Prostate gland (tissue), 2 donors: Measurements from ENCODE around the gene CREB5. TPM values are rescaled to one million over a fixed set of nuclear protein-coding genes. Genes with fewer than 3 reads are reported as not detected.

Source experiments
- DNase-seq: peaks from one replicate; pipeline ENCODE4 v3.0.0-alpha.2; 2019; ENCODE audit warnings: low spot score
- H3K27ac ChIP-seq, 2 donors: fragments of 200-600 bp; sonication (generic); 2 replicates each; pipeline ENCODE4 v1.5.1; 2017 to 2019
- H3K27me3 ChIP-seq: fragments of 200-600 bp; sonication (generic); replicated peaks from 2 replicates; pipeline ENCODE4 v1.5.1; 2019; ENCODE audit not compliant: insufficient read depth
- H3K36me3 ChIP-seq, 2 donors: fragments of 200-600 bp; sonication (generic); 1 replicate in 1 of 2; 2 replicates in 1 of 2; pipeline versions ENCODE4 v1.5.1 to v1.8.1; 2017 to 2019
- H3K4me1 ChIP-seq: fragments of 200-600 bp; sonication (generic); replicated peaks from 2 replicates; pipeline ENCODE4 v1.5.1; 2019
- H3K4me3 ChIP-seq, 2 donors: fragments of 200-600 bp; sonication (generic); 2 replicates each; pipeline ENCODE4 v1.5.1; 2017 to 2019
- H3K9me3 ChIP-seq: fragments of 200-600 bp; sonication (generic); 2 replicates; pipeline ENCODE4 v1.5.1; 2017
- CTCF ChIP-seq, 4 experiments: fragments of 200-600 bp in 2 of 4; fragments of 450-650 bp in 2 of 4; sonication (generic) in 2 of 4; IDR thresholded peaks; 1 replicate in 3 of 4; 2 replicates in 1 of 4; pipeline ENCODE4 v1.5.1; 2016 to 2019; ENCODE audit warnings: antibody characterized with exemption in 4 of 4, mild to moderate bottlenecking in 2 of 4, moderate library complexity in 2 of 4
- POLR2A ChIP-seq: fragments of 450-650 bp; IDR thresholded peaks from one replicate; pipeline ENCODE4 v1.6.1; 2016; ENCODE audit warnings: antibody characterized with exemption, mild to moderate bottlenecking
- POLR2AphosphoS5 ChIP-seq: sonication (generic); formaldehyde crosslinking; IDR thresholded peaks from one replicate; pipeline ENCODE4 v1.6.1; 2017; ENCODE audit warnings: antibody characterized with exemption
- WGBS: methylation state at CpG from one replicate; pipeline ENCODE4 v1.1.5; 2018; 5-methylcytosine and 5-hydroxymethylcytosine counted together
- intact Hi-C: fragments of 100-400 bp; cut with DNase I; formaldehyde crosslinking; loops from one replicate; pipeline ENCODE4 v1.14.2; 2022
- total RNA-seq, 2 donors: library from RNA; depleted of rRNA; stranded (reverse); fragments of >200 nt; gene quantifications; one replicate each; pipeline ENCODE4 v1.1.0, GENCODE V29; 2016

CREB5 gene
- total RNA-seq, 2 donors from 2014 or later: 0.46 to 3.4 TPM

GRCh38 chr7:28579571-28579970 lies 167.3 kb downstream of the CREB5 start:
- 93% methylated on average over 3 of the region's 3 CpGs for WGBS
- Histone ChIP-seq H3K4me3 (no peak overlapping the region), H3K27ac (no peak overlapping the region), H3K36me3 (no peaks in the 10 kb centered on the region), H3K9me3 (no peaks in the 10 kb centered on the region), H3K27me3 (no peaks in the 10 kb centered on the region), H3K4me1 (no peaks in the 10 kb centered on the region)
- no peak for DNase-seq
- TF ChIP-seq POLR2A: no peak
- no peak for TF ChIP-seq POLR2AphosphoS5
- TF ChIP-seq CTCF (IDR thresholded peaks at IDR 0.05): no peak
- intact Hi-C loops: no loop called here

GRCh38 chr7:28580665-28581064 lies 168.3 kb downstream of the CREB5 start:
- Histone ChIP-seq H3K36me3 (no peaks in the 10 kb centered on the region), H3K27me3 (peaks cover 2% of the 10 kb centered on the region), H3K9me3 (no peaks in the 10 kb centered on the region), H3K4me1 (no peaks in the 10 kb centered on the region), H3K27ac (no peak overlapping the region), H3K4me3 (no peak overlapping the region)
- 89% methylated on average over 2 of the region's 2 CpGs for WGBS
- DNase-seq: no peak
- intact Hi-C loops: no loop called here
- TF ChIP-seq POLR2AphosphoS5: no peak
- no peak for TF ChIP-seq POLR2A
- no peak for TF ChIP-seq CTCF (IDR thresholded peaks at IDR 0.05)

DNA sequence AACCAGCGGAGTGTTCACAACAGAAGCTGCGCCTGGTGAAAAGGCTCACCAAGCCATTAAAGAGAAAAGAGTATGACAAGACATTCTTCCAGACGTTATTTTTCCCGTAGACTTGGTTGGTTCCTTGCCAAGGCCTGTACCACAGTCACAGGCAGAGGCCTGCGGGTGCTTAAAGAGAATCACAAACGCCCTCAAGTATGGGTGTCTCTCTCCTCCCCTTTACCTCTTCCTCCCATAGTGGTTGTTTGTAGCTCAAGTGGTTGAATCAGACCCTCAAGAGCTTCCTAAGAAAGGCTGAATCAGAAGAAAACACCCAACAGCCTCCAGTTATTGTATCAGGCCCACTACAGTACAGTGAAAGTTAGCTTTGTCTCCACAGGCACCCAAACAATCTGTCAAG lies 169.0 kb downstream of the CREB5 start:
- Histone ChIP-seq H3K27ac (no peak overlapping the region), H3K9me3 (no peaks in the 10 kb centered on the region), H3K4me1 (no peaks in the 10 kb centered on the region), H3K27me3 (peaks cover 2% of the 10 kb centered on the region), H3K36me3 (no peaks in the 10 kb centered on the region), H3K4me3 (no peak overlapping the region)
- DNase-seq: no peak
- TF ChIP-seq POLR2A (no peak), POLR2AphosphoS5 (no peak), CTCF (IDR thresholded peaks at IDR 0.05) (no peak)
- intact Hi-C loops: no loop called here
- WGBS: 87% methylated on average over 6 of the region's 6 CpGs

GRCh38 chr7:28582226-28582625 lies 169.9 kb downstream of the CREB5 start:
- Histone ChIP-seq H3K9me3 (no peaks in the 10 kb centered on the region), H3K36me3 (no peaks in the 10 kb centered on the region), H3K4me1 (no peaks in the 10 kb centered on the region), H3K27me3 (peaks cover 2% of the 10 kb centered on the region), H3K4me3 (no peak overlapping the region), H3K27ac (no peak overlapping the region)
- TF ChIP-seq CTCF (IDR thresholded peaks at IDR 0.05): no peak
- TF ChIP-seq POLR2AphosphoS5: no peak
- TF ChIP-seq POLR2A: no peak
- DNase-seq: no peak
- WGBS: 92% methylated on average over 4 of the region's 4 CpGs
- intact Hi-C loops: no loop called here

DNA sequence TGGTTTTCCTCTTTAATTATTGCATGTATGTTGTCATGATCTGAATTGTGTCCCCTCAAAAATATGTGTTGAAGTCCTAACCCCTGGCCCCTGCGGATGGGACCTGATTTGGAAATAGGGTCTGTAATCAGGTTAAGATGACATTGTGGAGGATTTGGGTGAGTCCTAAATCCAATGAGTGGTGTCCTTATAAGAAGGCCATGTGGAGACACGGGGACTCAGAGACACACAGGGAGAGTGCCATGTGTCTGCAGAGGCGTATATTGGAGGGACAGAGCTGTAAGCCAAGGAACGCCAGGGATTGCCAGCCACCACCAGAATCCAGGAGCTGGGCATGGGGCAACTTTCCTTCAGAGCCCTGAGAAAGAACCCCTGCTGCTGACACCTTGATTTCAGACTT lies 171.9 kb downstream of the CREB5 start:
- intact Hi-C loops: no loop called here
- peaks cover 2% of the 10 kb centered on the region for H3K27me3 ChIP-seq
- H3K27ac ChIP-seq: no peak overlapping the region
- no peak overlapping the region for H3K4me3 ChIP-seq
- H3K4me1 ChIP-seq: no peaks in the 10 kb centered on the region
- no peak for DNase-seq
- WGBS: 78% methylated on average over 4 of the region's 4 CpGs
- TF ChIP-seq POLR2AphosphoS5 (no peak), CTCF (IDR thresholded peaks at IDR 0.05) (no peak), POLR2A (no peak)
- no peaks in the 10 kb centered on the region for H3K9me3 ChIP-seq
- no peaks in the 10 kb centered on the region for H3K36me3 ChIP-seq
